PC-9 (cell line): ENCODE measurements around the gene SLX4IP. TPM values are rescaled to one million over a fixed set of nuclear protein-coding genes. Genes with fewer than 3 reads are reported as not detected.
A peak's percentile ranks its signal among the peaks of the same experiment; 100 is the strongest.

Experiments
- BruUV-seq: library from RNA; stranded (reverse); fragments of 400-500 nt; replicated peaks from 2 replicates; lab custom pipeline; 2021; lab: Mats Ljungman, UMichigan
- CTCF ChIA-PET: fragments of 300-600 bp; sonication (Branson Sonifier 250); formaldehyde crosslinking; loops from one replicate; lab custom pipeline; 2022; ENCODE audit warnings: antibody characterized with exemption; lab: Charles Lee
- POLR2A ChIA-PET: fragments of 300-600 bp; sonication (Branson Sonifier 250); formaldehyde crosslinking; loops from one replicate; lab custom pipeline; 2022; ENCODE audit warnings: antibody characterized with exemption; ENCODE audit not compliant: unreplicated experiment; lab: Charles Lee
- DNase-seq, 2 experiments: peaks; one replicate each; pipeline versions ENCODE4 v3.0.0 to v3.0.0-alpha.2; 2015 to 2022; ENCODE audit warnings: mixed read lengths in 1 of 2
- H2AFZ ChIP-seq: fragments of 200-600 bp; sonication (generic); 2 replicates; pipeline ENCODE4 v1.8.1; 2017; ENCODE audit warnings: antibody characterized with exemption
- H3F3A ChIP-seq: fragments of 200-600 bp; sonication (generic); 2 replicates; pipeline ENCODE4 v1.8.1; 2017; ENCODE audit warnings: antibody characterized with exemption, mild to moderate bottlenecking, low read depth; ENCODE audit not compliant: insufficient read depth
- H3K27ac ChIP-seq: fragments of 200-600 bp; sonication (generic); 2 replicates; pipeline ENCODE4 v1.6.1; 2016; ENCODE audit warnings: mixed run types
- H3K27me3 ChIP-seq: fragments of 200-600 bp; sonication (generic); 2 replicates; pipeline ENCODE4 v1.6.1; 2016; ENCODE audit warnings: low read depth, mixed run types; ENCODE audit not compliant: insufficient read depth
- H3K36me3 ChIP-seq: fragments of 200-600 bp; sonication (generic); 2 replicates; pipeline ENCODE4 v1.6.1; 2016; ENCODE audit warnings: low read depth, mixed run types
- H3K4me1 ChIP-seq: fragments of 200-600 bp; sonication (generic); replicated peaks from 2 replicates; pipeline ENCODE4 v1.6.1; 2016; ENCODE audit warnings: mixed run types; ENCODE audit not compliant: insufficient read depth
- H3K4me2 ChIP-seq: fragments of 200-600 bp; sonication (generic); 2 replicates; pipeline ENCODE4 v1.6.1; 2017; ENCODE audit warnings: mixed run types
- H3K4me3 ChIP-seq: fragments of 200-600 bp; sonication (generic); 2 replicates; pipeline ENCODE4 v1.6.1; 2016; ENCODE audit warnings: mixed run types
- H3K79me2 ChIP-seq: fragments of 200-600 bp; sonication (generic); 2 replicates; pipeline ENCODE4 v1.6.1; 2017; ENCODE audit warnings: low read depth, mixed run types
- H3K9me2 ChIP-seq: fragments of 200-600 bp; sonication (generic); 2 replicates; pipeline ENCODE4 v1.8.1; 2017; ENCODE audit warnings: mild to moderate bottlenecking; ENCODE audit not compliant: insufficient read depth
- H3K9me3 ChIP-seq: fragments of 200-600 bp; sonication (generic); 2 replicates; pipeline ENCODE4 v1.8.1; 2016; ENCODE audit warnings: low read depth; ENCODE audit not compliant: insufficient read depth
- H4K20me1 ChIP-seq: fragments of 200-600 bp; sonication (generic); 2 replicates; pipeline ENCODE4 v1.8.1; 2017; ENCODE audit not compliant: insufficient read depth
- EZH2 ChIP-seq: fragments of 200-600 bp; sonication (generic); IDR thresholded peaks from 2 replicates; pipeline ENCODE4 v1.8.0; 2017; ENCODE audit warnings: antibody characterized with exemption, low read depth
- intact Hi-C: fragments of 100-400 bp; cut with micrococcal nuclease; formaldehyde crosslinking; loops from one replicate; pipeline ENCODE4 v1.10.0; 2022; ENCODE audit not compliant: unreplicated experiment
- total RNA-seq: library from RNA; stranded (reverse); gene quantifications from 2 replicates; pipeline ENCODE4 v1.2.3, GENCODE V29; 2021
- TF ChIP-seq, protein P1 (sequence below): fragments of 200-600 bp; sonication (generic); conservative IDR thresholded peaks from 2 replicates; pipeline ENCODE4 v1.6.1; 2017; ENCODE audit warnings: mixed run types, antibody characterized with exemption, mild to moderate bottlenecking, moderate library complexity

Gene SLX4IP
- total RNA-seq, 1 experiment from 2014 or later: 13.4 TPM

- no peak overlapping the region for H2AFZ ChIP-seq
- ChIA-PET POLR2A (no interaction called here), CTCF (no interaction called here)
- H3K27ac ChIP-seq: peak overlapping the region; percentile 81
- H3F3A ChIP-seq: no peaks in the 10 kb centered on the region
- no peaks in the 10 kb centered on the region for H3K27me3 ChIP-seq
- no peaks in the 10 kb centered on the region for H3K9me3 ChIP-seq
- no peaks in the 10 kb centered on the region for H3K9me2 ChIP-seq
- H3K4me1 ChIP-seq: peaks cover 11% of the 10 kb centered on the region
- TF ChIP-seq, protein P1, sequence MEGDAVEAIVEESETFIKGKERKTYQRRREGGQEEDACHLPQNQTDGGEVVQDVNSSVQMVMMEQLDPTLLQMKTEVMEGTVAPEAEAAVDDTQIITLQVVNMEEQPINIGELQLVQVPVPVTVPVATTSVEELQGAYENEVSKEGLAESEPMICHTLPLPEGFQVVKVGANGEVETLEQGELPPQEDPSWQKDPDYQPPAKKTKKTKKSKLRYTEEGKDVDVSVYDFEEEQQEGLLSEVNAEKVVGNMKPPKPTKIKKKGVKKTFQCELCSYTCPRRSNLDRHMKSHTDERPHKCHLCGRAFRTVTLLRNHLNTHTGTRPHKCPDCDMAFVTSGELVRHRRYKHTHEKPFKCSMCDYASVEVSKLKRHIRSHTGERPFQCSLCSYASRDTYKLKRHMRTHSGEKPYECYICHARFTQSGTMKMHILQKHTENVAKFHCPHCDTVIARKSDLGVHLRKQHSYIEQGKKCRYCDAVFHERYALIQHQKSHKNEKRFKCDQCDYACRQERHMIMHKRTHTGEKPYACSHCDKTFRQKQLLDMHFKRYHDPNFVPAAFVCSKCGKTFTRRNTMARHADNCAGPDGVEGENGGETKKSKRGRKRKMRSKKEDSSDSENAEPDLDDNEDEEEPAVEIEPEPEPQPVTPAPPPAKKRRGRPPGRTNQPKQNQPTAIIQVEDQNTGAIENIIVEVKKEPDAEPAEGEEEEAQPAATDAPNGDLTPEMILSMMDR: no peak
- TF ChIP-seq EZH2: no peak
- no TSS peak for BruUV-seq
- peak in 1 of 2 experiments; percentile 64 for DNase-seq
- H3K4me3 ChIP-seq: no peak overlapping the region
- peak overlapping the region; percentile 11; the same call in 1 of the 2 replicates for H3K4me2 ChIP-seq
- H3K79me2 ChIP-seq: no peaks in the 10 kb centered on the region
- intact Hi-C loops: loop anchor here (2.0 kb wide), 1 partner anchor 25 kb away; no protein-coding TSS in a partner anchor
- H4K20me1 ChIP-seq: no peaks in the 10 kb centered on the region
- no peaks in the 10 kb centered on the region for H3K36me3 ChIP-seq
Measured at GRCh38 chr20:10619427-10619826, 184.3 kb downstream of the SLX4IP start.

- H3K4me3 ChIP-seq: no peak overlapping the region
- H3K9me2 ChIP-seq: no peaks in the 10 kb centered on the region
- H3K27ac ChIP-seq: no peak overlapping the region
- CTCF ChIA-PET: no interaction called here
- no peaks in the 10 kb centered on the region for H4K20me1 ChIP-seq
- no peaks in the 10 kb centered on the region for H3K36me3 ChIP-seq
- H3F3A ChIP-seq: no peaks in the 10 kb centered on the region
- intact Hi-C loops: no loop called here
- no peaks in the 10 kb centered on the region for H3K27me3 ChIP-seq
- H2AFZ ChIP-seq: no peak overlapping the region
- DNase-seq: no peak
- no peaks in the 10 kb centered on the region for H3K9me3 ChIP-seq
- H3K79me2 ChIP-seq: no peaks in the 10 kb centered on the region
- no peak for TF ChIP-seq EZH2
- TF ChIP-seq, protein P1: no peak
- no peak overlapping the region for H3K4me2 ChIP-seq
- peaks cover 11% of the 10 kb centered on the region for H3K4me1 ChIP-seq
- POLR2A ChIA-PET: no interaction called here
- no TSS peak for BruUV-seq
Measured at GRCh38 chr20:10621149-10621548, 186.0 kb downstream of the SLX4IP start.

DNA sequence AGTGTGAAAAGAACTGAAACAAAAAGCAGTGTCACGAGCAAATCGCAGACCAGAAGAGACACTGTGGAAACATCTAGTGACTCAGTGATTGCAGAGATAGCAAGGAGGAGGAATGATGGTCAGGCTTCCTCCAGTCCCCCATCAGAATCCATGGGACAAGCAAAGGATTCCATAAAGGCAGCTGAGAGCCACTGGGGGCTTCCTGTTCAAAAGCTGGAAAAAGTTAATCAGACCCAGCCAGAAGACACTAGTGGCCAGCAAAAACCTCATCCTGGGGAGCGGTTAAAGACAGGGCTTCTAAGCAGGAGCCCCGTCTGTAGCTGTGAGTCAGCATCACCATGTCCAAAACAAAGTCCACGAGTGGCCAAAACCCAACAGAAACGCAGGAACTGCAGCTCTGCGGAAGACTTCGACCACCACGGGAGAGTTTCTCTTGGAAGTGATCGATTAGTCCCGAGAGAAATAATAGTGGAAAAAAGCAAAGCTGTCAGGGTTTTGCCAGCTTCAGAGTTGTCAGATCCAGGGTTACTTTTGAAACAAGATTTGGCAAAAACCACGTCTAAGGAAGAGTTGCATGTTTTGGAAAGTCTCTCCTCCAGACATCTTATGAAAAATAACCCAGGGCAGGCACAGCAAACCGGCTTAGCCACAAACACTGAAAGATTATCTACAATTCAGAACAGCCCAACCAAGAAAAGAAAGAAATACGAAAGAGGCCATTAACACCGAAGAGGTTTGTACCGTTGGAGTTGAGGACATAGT, 187.7 kb downstream of the SLX4IP start:
- H3K36me3 ChIP-seq: no peaks in the 10 kb centered on the region
- CTCF ChIA-PET: no interaction called here
- no peak overlapping the region for H2AFZ ChIP-seq
- no peak for DNase-seq
- no peaks in the 10 kb centered on the region for H4K20me1 ChIP-seq
- no peak overlapping the region for H3K4me3 ChIP-seq
- no peaks in the 10 kb centered on the region for H3K9me3 ChIP-seq
- H3K79me2 ChIP-seq: no peaks in the 10 kb centered on the region
- H3K9me2 ChIP-seq: no peaks in the 10 kb centered on the region
- BruUV-seq: no TSS peak
- no peaks in the 10 kb centered on the region for H3K27me3 ChIP-seq
- no peaks in the 10 kb centered on the region for H3F3A ChIP-seq
- POLR2A ChIA-PET: interaction anchor here (0.6 kb wide), 1 partner anchor 108 kb away, joined by 7 read pairs; no protein-coding TSS in a partner anchor
- intact Hi-C loops: no loop called here
- H3K4me1 ChIP-seq: peaks cover 11% of the 10 kb centered on the region
- no peak overlapping the region for H3K4me2 ChIP-seq
- TF ChIP-seq, protein P1: no peak
- no peak for TF ChIP-seq EZH2
- H3K27ac ChIP-seq: no peak overlapping the region
